NCI-H345 treated with DMSO at 0.1 percent for 48 hours (cell line): ENCODE measurements around the gene ZNF283.
"Not testable (repeated sequence)": the region's sequence is repeated elsewhere in the genome, so short reads cannot be mapped to it uniquely, and the experiment has no call there.

Experiments used
- DNase-seq: peaks from one replicate; lab custom pipeline; 2025; ENCODE audit not compliant: unreplicated experiment; lab: John Stamatoyannopoulos, UW

ZNF283 gene

GRCh38 chr19:43799502-43800142, 27.5 kb upstream of the ZNF283 start:
- no peak for DNase-seq

DNA sequence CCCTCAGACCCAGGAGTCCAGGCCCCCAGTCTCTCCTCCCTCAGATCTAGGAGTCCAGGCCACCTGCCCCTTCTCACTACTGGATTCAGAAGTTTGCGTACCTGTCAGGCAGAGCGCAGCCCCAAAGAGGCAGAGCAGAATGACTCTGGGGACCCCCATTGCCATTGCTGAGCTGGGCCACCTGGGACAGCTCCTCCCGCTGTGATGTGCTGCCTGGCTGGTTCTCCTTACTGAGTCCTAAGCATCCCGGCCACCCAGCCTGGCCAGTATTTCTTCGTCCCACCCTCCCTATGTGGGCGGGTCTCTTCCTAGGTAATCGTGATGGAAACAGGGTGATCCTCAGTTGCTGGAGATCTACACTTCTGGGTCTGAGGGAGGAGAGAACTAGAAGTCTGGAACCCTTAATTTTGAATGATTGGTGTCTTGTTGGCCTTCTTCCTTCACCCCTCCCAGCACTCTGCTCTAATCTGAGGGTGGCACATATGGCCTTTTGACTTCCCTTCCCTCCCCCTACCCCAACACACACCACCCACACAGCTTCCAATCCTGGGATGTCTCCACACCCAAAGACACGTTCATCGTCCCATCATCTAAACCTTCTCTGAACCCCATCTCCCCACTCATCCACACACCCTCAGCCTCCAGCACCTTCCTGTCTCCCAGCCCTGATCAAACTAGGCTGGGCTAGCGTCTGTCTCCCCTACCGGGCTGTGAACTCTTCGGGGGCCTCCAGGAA, 24.7 kb upstream of the ZNF283 start, which contains the start of gene LYPD5:
Gene LYPD5, minus strand, starts transcription at position 232 of the 736 bp plus-strand sequence. Its CDS starts 67 bp downstream, at position 165.
- no peak for DNase-seq

- DNase-seq, result no peak
Measured at GRCh38 chr19:43804432-43804831, 22.7 kb upstream of the ZNF283 start.

- DNase-seq, result not testable (repeated sequence)
Measured at GRCh38 chr19:43806401-43806800, 20.7 kb upstream of the ZNF283 start.

DNA sequence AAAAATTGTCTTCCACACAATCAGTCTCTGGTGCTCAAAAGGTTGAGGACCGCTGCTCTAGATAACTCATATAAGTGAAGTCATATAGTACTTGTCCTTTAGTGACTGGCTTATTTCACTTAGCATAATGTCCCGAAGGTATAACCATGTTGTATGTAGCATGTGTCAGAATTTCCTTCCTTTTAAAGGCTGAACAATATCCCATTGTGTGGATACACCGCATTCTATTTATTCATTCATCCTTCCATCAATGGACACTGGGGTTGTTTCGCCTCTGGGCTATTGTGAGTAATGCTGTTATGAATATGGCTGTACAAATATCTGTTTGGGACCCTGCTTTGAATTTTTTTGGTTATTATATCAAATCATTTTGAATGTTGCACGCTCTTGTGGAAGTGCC, 20.3 kb upstream of the ZNF283 start:
- no peak for DNase-seq

- DNase-seq, result no peak
Measured at GRCh38 chr19:43807651-43808050, 19.5 kb upstream of the ZNF283 start.

GRCh38 chr19:43809762-43810696, 17.1 kb upstream of the ZNF283 start:
- peak; percentile 31 for DNase-seq

DNA sequence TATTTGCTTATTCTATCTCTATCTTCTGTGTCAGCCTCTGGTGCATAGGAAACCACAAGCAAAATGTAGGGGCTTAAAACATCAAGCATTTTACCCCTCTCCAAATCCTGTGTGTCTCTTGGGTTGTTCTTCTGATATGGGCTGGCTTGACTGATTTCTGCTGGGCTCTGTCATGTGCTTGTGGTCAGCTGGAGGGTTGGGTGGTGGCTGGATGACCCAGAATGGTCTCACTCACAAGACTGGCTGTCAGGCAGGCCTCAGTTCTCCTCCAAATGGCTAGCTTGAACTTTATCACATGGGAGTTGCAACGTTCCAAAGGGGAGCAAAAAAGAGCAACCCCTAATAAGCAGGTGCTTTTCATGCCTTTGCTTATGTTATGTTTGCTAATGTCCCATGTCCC, 15.3 kb upstream of the ZNF283 start:
- no peak for DNase-seq

DNA sequence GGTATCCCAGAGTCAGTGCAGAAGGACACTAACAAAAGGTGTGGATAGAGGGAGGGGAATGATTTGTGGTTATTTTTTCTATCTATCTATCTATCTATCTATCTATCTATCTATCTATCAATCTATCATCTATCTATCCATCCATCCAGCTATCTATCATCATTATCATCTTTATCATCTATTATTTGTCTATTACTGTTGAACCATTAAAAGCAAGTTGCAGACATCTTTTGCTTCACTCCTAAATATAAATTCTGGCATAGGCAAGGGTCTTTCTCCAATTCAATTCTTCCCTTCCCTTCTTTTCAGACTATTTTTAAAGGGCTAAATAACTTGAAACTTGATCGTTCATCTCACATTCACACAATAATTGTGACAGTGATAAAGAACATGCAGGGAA, 14.9 kb upstream of the ZNF283 start:
- no peak for DNase-seq

GRCh38 chr19:43812688-43813087, 14.4 kb upstream of the ZNF283 start:
- no peak for DNase-seq

- DNase-seq, result no peak
Measured at GRCh38 chr19:43814663-43815352, 12.3 kb upstream of the ZNF283 start.

GRCh38 chr19:43817454-43817853, 9.7 kb upstream of the ZNF283 start:
- not testable (repeated sequence) for DNase-seq

DNA sequence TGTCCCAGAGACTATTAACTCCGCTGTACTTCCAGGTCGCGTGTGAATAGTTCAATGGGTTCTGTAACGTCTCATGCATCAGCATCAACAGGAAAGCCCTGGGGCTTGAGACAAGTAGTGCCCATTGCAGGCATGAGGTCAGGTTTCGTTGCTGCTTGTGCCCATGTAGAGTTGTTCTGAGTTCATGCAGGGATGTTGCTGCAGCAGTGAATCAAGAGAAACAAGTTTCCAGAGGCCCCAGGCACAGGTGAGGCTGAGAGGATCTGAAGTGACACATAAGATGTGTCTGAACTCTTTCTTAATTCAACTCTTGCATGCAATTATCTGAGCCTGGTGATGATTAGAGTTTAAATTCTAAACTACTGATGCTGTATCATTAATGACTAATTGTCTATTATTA, 8.6 kb upstream of the ZNF283 start:
- no peak for DNase-seq

DNA sequence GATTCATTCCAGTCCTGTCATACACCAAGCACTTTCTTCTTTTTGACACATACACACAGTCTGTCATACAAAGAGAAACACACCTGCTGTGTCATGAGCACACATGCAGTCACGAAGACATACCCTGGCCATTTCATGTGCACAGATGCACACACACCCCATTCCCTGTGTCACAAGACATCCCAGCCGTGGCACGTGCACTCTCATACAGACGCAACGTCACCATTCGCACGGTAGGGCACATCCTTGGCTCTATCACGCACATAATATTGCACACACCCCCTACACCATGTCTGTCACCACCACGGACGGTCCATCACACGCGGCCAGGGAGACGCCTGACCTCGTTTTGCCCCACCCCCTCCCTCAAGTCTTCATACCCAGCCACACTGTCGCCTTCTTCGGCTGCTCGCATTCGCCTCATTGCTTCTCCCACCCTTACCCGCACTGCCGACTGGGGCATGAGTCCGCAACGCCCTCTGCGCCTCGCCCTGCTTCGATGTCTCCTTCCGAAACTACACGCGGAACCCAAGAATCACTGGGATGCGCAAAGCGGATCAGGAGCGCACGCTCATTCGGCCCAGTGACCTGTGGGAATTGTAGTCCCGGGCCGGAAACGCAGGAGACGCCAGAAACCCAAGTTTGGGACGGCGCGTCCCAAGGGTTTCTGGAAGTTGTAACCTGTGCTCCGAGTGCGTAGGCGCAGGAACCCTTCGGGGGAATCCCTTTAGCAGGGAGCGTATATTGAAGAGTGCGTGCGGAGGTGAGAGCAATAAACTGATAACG, 6.8 kb upstream of the ZNF283 start:
- DNase-seq, result no peak

- DNase-seq, result no peak
Measured at GRCh38 chr19:43820884-43821215, 6.3 kb upstream of the ZNF283 start.

DNA sequence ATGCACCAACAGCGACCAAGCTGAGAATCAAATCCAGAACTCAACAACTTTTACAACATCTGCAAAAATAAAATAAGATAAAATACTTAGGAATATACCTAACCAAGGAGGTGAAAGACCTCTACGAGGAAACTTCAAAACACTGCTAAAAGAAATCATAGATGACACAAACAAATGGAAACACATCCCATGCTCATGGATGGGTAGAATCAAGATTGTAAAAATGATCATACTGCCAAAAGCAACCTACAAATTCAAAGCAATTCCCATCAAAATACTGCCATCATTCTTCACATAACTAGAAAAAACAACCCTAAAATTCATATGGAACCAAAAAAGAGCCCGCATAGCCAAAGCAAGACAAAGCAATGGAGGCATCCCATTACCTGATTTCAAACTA, 3.3 kb upstream of the ZNF283 start:
- DNase-seq, result not testable (repeated sequence)

- not testable (repeated sequence) for DNase-seq
Measured at GRCh38 chr19:43824572-43824971, 2.5 kb upstream of the ZNF283 start.

- no peak for DNase-seq
Measured at GRCh38 chr19:43839139-43839538, 12.0 kb downstream of the ZNF283 start.

DNA sequence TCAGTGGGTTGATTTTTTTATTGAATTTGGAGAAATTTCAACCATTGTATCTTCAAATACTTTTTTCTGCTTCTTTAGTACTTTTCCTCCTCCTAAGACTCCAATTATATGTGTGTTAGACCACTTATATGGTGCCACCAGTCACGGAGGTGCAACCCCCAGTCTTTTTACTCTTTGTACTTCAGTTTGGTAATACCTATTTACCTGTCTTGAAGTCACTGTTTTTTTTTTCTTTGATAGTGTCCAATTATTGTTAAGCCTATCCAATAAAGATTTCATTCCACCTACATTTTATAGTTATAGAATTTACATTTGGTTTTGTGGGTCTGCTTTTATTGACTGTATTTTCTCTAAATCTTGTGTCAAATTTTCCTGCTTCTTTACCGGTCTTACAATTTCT, 14.9 kb downstream of the ZNF283 start:
- no peak for DNase-seq

DNA sequence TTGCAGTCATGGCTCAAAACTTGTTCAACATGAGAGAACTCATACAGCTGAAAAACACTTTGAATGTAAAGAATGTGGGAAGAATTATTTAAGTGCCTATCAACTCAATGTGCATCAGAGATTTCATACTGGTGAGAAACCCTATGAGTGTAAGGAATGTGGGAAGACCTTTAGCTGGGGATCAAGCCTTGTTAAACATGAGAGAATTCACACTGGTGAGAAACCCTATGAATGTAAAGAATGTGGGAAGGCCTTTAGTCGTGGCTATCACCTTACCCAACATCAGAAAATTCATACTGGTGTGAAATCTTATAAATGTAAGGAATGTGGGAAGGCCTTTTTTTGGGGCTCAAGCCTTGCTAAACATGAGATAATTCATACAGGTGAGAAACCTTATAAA, 20.1 kb downstream of the ZNF283 start:
- no peak for DNase-seq
